GM21528 (cell line): ENCODE results near the gene PDHX.
"Not testable (repeated sequence)": the region's sequence is repeated elsewhere in the genome, so short reads cannot be mapped to it uniquely, and the experiment has no call there.

Source experiments
- ATAC-seq: cut with Tn5 transposase; IDR thresholded peaks from one replicate; pipeline ENCODE4 v1.9.1; 2021; ENCODE audit warnings: mild to moderate bottlenecking, moderate library complexity; ENCODE audit not compliant: unreplicated experiment, low FRiP score

PDHX gene

GRCh38 chr11:34916015-34916842 is at the start of gene PDHX, which contains the start of gene APIP:
Gene PDHX (plus strand): TSS chr11:34916618. CDS start chr11:34916656, 38 bp downstream.
Gene APIP (minus strand): TSS chr11:34916379. CDS start chr11:34916284, 95 bp downstream.
- peak; percentile 92 for ATAC-seq

GRCh38 chr11:34869425-34869824 is 47.0 kb upstream of the PDHX start:
- no peak for ATAC-seq

GRCh38 chr11:34870548-34871196 is 45.7 kb upstream of the PDHX start:
- no peak for ATAC-seq

GRCh38 chr11:34874202-34874601 is 42.2 kb upstream of the PDHX start:
- ATAC-seq: no peak

GRCh38 chr11:34877375-34877975 is 38.9 kb upstream of the PDHX start:
- no peak for ATAC-seq

GRCh38 chr11:34881900-34882299 is 34.5 kb upstream of the PDHX start:
- ATAC-seq: no peak

- ATAC-seq: no peak
Measured at GRCh38 chr11:34886609-34887008, 29.8 kb upstream of the PDHX start.

GRCh38 chr11:34887260-34887659 is 29.2 kb upstream of the PDHX start:
- no peak for ATAC-seq

- ATAC-seq: no peak
Measured at GRCh38 chr11:34890089-34890488, 26.3 kb upstream of the PDHX start.

- ATAC-seq: no peak
Measured at GRCh38 chr11:34890812-34891211, 25.6 kb upstream of the PDHX start.

- no peak for ATAC-seq
Measured at GRCh38 chr11:34891611-34892010, 24.8 kb upstream of the PDHX start.

GRCh38 chr11:34893416-34893815 is 23.0 kb upstream of the PDHX start:
- ATAC-seq: no peak

- ATAC-seq: not testable (repeated sequence)
Measured at GRCh38 chr11:34896191-34896590, 20.2 kb upstream of the PDHX start.

GRCh38 chr11:34897171-34897870 is 19.1 kb upstream of the PDHX start:
- ATAC-seq: no peak

- no peak for ATAC-seq
Measured at GRCh38 chr11:34898474-34898873, 17.9 kb upstream of the PDHX start.

- no peak for ATAC-seq
Measured at GRCh38 chr11:34899633-34900016, 16.8 kb upstream of the PDHX start.

GRCh38 chr11:34904421-34904955 is 11.9 kb upstream of the PDHX start:
- no peak for ATAC-seq

- no peak for ATAC-seq
Measured at GRCh38 chr11:34905666-34906065, 10.8 kb upstream of the PDHX start.

GRCh38 chr11:34907934-34908593 is 8.4 kb upstream of the PDHX start:
- no peak for ATAC-seq

GRCh38 chr11:34909415-34909814 is 7.0 kb upstream of the PDHX start:
- no peak for ATAC-seq
